ENCODE data around the gene RABEP2.
"Not testable (repeated sequence)": the region's sequence is repeated elsewhere in the genome, so short reads cannot be mapped to it uniquely, and the experiment has no call there.

Gene RABEP2

GRCh38 chr16:28879261-28879840, 45.7 kb downstream of the RABEP2 start:
- no peak for DNase-seq (ENCODE audit: low read depth in 2 of 2)

- no peak for DNase-seq (ENCODE audit: low read depth in 2 of 2)
Observed at GRCh38 chr16:28878083-28878926, 46.7 kb downstream of the RABEP2 start, which contains the start of gene ATP2A1. TSS of gene ATP2A1 (plus strand) at chr16:28878488. CDS start at chr16:28878672, 184 bp downstream.

DNA sequence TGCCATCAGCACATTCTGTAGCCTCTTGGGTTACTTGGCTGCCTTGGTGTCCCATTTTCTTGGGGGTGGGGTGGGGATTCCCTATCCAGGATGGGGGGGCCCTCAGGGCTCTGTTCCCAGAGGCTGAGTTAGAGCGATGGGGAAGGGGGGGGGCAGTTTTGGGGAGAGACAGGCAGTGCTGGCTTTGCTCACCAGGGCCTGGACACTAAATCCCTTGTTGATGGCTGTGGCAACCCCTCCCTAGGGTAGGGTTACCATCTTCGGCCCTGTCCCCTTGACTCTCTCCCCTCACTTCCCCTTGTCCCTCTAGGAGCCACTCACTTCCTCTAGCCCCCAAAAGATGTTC, 47.4 kb downstream of the RABEP2 start:
- no peak for DNase-seq (ENCODE audit: low read depth in 2 of 2)

DNA sequence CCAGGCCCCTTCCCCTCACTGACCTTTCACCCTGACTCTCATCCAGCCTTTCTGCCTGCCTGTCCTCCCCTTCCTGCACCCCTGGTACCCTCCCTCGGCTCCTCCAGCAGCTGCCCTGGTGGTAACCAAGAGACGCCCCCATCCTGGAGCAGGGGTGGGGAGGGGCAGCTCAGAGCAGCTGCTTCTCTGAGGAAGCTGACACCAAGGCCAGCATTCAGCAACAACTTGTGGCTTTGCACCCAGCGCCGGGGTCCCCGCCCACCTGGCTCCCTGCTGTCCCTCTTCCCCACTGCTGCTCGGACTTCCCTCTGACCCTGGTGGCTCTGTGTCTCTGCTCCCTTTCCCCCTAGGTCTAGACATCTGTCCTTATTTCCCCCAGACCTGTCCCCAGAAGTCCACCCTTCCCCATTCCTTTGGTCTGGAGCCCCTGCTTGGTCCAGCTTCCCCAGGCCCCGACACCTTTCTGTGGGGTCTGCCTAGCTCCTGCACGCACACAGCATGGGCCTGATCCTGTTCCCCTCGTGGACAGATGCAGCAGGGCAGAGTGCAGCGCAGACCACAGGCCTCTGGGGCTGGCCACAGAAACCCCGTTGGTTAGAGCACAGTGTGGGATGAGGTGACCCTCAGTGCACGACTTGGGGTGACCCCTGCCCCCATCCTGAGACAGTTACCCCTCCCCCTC, 47.9 kb downstream of the RABEP2 start:
- no peak for DNase-seq (ENCODE audit: low read depth in 2 of 2)

DNA sequence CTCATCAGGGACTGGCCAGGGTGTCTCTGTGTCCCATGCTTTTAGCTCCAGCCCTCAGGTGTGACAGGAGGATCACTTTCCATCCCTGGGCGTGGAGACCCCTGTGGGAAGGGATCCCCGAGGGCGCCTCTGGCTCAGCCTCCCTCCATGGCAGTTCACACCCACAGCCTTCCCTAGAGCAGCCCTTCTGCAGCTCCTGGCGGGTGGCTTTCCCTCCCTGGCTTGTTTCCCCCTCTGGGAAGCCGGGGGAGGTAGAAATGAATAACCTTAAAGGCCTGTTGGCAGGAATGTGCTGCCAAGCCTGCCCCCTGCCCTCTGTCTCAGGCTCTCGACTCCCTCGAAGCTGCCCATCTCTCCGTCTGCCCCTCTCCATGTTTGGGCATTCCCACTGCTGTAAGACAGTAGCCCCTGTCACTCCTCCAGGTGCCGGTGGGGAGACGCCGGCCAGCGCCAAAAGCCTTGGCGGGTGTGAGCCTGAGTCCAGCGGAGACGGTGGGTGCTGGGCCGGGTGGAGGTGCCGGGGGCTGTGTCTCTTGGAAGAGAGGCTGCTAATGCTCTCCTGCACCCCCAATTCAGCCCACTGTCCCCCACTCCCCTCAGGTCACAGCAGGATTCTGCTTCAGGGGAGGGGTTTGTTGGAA, 48.9 kb downstream of the RABEP2 start:
- DNase-seq (ENCODE audit: low read depth in 2 of 2): no peak

DNA sequence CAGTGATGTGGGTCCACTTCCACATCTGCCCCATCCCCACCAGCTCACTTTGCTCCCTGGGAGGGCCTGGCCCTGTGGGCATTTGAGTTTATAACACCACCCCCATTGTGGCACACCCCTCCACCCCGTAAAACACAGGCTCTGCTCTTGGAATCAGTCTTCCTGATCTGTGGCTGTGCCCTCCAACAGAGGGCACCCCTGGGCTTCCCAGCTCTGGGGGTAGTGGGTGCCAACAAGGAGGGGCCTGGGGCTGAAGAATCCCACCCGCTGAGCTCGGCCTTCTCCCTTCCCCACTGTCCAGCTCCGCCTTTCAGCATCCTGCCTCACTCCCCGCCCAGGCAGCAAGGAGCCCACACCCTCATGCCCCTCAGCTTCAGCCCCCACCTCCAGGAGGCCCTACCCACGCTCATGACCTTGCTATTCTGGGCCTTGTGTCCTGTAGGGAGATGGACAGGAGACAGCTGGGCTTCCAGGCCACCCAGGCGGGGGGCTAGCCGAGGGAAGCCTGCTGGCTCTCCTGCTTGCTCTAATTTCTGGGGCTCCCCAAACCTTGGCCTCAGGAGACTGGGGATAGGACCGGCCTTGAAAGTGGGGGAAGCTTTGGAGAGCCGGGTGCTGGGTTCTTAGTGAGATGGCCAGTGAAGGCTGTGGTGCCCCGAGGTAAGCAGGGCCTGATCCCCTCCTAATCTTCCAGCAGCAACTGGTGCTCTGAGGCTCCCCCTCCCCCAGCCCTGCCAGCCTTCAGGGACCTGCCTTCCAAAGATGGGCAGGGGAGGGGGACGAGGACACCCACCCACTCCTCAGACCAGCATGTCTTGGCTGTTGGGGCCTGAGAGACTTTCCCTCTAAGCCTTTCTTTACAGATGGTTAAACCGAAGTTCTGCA, 49.7 kb downstream of the RABEP2 start:
- DNase-seq (ENCODE audit: low read depth in 2 of 2): no peak

- DNase-seq (ENCODE audit: low read depth in 2 of 2): no peak
Observed at GRCh38 chr16:28874406-28874805, 50.6 kb downstream of the RABEP2 start.

- DNase-seq (ENCODE audit: low read depth in 2 of 2): peak; percentile 35 to 51
Observed at GRCh38 chr16:28873543-28874201, 51.4 kb downstream of the RABEP2 start.

- DNase-seq (ENCODE audit: low read depth in 2 of 2): no peak
Observed at GRCh38 chr16:28872952-28873351, 52.1 kb downstream of the RABEP2 start.

- no peak for DNase-seq (ENCODE audit: low read depth in 2 of 2)
Observed at GRCh38 chr16:28869201-28869600, 55.8 kb downstream of the RABEP2 start.

DNA sequence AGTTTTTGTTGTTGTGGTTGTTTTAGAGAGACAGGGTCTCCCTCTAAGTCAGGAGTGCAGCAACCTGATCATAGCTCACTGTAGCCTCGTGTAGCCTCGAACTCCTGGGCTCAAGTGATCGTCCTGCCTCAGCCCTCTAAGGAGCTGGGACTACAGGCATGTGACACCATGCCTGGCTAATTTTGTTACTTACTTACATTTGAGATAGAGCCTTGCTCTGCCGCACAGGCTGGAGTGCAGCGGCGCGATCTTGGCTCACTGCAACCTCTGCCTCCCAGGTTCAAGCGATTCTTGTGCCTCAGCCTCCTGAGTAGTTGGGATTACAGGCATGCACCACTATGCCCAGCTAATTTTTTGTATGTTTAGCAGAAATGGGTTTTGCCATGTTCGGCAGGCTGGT, 57.4 kb downstream of the RABEP2 start:
- not testable (repeated sequence) for DNase-seq (ENCODE audit: low read depth in 2 of 2)

DNA sequence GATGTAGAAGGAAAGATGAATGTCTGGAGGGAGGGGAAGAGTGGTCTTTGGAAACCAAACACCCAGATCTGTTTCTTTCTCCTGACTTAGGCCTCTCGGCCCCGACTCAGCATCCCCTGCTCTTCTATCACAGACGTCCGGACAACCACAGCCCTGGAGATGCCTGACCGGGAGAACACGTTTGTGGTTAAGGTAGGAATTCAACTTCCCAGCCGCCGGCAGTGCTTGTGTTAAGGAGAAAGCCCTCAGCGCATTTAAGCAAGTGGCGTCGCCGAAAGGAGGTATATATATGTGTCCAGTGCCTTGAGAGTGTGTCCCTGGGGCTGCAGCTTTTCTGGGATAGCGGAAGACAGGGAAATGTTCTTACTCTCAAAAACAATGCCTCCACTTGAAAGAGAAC, 57.8 kb downstream of the RABEP2 start:
- no peak for DNase-seq (ENCODE audit: low read depth in 2 of 2)

DNA sequence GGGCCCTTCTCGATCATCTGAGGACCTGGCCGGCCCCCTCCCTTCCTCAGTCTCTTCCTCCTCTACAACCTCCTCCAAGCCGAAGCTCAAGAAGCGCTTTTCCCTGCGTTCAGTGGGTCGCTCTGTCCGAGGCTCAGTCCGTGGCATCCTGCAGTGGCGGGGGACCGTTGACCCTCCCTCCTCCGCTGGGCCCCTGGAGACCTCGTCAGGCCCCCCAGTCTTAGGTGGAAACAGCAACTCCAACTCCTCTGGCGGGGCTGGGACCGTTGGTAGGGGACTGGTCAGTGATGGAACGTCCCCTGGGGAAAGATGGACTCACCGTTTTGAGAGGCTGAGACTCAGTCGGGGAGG, 58.6 kb downstream of the RABEP2 start:
- DNase-seq (ENCODE audit: low read depth in 2 of 2): no peak

DNA sequence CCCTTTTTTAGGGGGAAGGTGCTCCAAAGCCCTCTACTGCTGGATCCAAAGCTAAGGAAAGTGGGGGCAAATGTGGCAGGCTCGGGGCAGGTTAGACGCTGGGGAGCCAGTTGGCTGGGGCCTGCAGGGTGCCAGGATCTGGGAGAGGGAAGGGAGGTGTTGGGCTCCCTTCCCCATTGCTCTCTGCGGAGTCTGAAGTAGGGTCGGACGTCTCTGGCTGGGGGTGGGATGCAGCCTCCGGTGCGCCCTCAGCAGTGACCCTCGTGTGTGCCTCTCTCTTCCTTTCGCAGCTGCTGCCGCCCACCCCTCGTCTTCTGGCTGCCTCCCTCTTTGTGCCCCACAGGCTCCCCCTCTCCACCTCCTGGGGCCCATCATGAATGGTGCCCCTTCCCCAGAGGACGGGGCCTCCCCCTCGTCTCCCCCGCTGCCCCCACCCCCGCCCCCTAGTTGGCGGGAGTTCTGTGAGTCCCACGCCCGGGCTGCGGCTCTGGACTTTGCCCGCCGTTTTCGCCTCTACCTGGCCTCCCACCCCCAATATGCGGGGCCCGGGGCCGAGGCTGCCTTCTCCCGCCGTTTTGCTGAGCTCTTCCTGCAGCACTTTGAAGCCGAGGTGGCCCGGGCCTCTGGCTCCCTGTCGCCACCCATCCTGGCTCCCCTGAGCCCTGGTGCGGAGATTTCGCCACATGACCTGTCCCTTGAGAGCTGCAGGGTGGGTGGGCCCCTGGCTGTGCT, 59.1 kb downstream of the RABEP2 start:
- DNase-seq (ENCODE audit: low read depth in 2 of 2): no peak

DNA sequence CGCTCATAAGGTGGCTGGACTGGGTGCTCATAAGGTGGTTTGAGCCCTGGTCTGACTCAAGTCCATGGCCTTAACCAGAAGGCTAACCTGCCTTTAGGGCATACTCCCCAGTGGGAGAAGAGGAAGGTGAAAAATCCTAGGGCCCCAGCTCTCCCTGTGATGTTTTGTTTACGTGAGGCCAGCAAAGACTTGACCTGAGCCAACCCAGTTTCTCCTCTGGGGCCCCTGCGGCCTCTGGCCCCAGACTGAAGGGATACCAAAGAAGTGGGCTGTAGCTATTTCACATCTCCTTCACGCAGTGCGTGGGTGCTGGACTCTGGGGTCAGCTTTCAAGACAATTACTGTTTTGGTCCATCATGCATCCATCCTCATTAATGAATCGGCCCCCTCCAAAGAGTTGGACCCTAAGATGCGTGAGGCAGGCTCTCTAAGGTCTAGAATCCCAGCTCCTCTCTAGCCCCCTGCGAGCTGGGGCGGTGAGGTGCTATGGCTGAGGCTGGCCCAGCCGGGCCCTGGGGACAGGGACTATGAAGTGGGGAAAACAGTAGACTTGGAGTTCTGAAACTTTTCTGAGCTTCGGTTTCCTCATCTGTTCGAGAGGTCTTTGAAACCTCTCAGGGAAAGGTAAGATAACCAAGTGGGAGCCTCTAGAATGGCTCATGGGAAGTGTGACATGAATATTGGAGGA, 59.9 kb downstream of the RABEP2 start:
- DNase-seq (ENCODE audit: low read depth in 2 of 2): no peak

DNA sequence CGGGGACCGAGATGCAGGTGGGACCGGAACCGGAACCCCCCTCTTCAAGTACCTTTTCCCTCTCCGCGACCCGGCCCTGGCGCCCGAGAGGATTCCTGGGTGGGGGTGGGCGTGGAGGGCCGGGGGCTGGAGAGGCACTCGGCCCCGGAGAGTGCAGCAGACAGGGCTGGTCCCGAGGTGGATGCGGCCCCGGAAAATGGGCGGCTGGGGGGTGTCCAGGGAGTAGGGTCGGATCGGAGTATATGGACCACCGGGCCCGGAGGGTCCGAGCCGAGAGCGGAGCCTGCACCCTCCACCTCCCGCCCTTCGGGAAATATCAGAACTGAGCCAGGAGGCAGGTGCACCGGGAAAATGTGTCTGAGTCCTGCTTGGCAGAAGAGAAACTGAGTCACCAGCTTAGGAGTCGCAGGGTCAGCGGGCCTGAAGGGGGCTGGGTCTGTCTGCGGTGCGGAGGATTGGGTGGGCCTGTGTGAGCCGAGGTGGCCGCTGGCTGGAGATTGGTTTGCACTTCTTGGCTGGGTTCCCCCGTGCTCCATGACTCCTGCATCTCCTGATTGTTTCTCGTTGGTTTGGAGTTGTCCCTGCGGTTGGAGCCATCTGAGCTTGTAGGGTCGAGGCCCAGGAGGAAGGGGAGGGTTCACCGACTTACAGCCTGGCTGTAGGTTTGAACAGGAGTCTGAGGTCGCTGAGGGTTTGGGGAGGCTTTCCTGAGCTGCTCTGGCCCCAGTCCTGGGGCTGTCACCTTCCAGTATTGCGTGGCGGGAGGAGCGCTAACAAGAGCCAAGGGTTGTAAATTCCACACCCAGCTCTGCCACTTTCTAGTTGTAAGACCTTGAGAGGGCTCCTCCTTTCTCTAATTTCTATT, 60.9 kb downstream of the RABEP2 start:
- no peak for DNase-seq (ENCODE audit: low read depth in 2 of 2)

- DNase-seq (ENCODE audit: low read depth in 2 of 2): no peak
Observed at GRCh38 chr16:28859326-28859725, 65.7 kb downstream of the RABEP2 start.

DNA sequence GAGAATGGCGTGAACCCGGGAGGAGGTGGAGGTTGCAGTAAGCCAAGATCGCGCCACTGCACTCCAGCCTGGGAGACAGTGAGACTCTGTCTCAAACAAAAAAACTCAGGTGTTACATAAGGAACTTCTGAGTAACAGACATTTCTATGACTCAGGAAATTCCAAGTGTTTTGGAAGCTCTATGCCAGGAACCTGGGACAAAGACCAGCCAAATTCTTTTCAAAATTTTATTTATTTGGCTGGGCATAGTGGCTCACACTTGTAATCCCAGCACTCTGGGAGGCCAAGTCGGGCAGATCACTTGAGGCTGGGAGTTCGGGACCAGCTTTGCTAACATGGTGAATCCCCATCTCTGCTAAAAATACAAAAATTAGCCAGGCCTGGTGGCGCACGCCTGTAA, 66.6 kb downstream of the RABEP2 start:
- no peak for DNase-seq (ENCODE audit: low read depth in 2 of 2)
